GM12878 (cell line): Measurements from ENCODE around the gene NSG2. TPM values are rescaled to one million over a fixed set of nuclear protein-coding genes. Genes with fewer than 3 reads are reported as not detected.

Experiments
- ATAC-seq: fragments of 200-7000 bp; cut with Tn5 transposase; 3 replicates; pipeline ENCODE4 v1.9.1; 2020; ENCODE audit warnings: mild to moderate bottlenecking, moderate library complexity
- BruUV-seq: library from RNA; stranded (reverse); fragments of 400-500 nt; replicated peaks from 2 replicates; lab custom pipeline; 2021; lab: Mats Ljungman, UMichigan
- CTCF ChIA-PET: fragments of 300-600 bp; sonication (Branson Sonifier 250); formaldehyde crosslinking; extraction: SDS; loops from one replicate; lab custom pipeline; 2021; ENCODE audit warnings: inconsistent platforms; lab: Yijun Ruan, JAX
- POLR2A ChIA-PET: fragments of 350-600 bp; formaldehyde crosslinking; extraction: SDS; loops from one replicate; lab custom pipeline; 2021; ENCODE audit warnings: inconsistent platforms; lab: Charles Lee
- RAD21 ChIA-PET: fragments of 300-600 bp; sonication (Branson Sonifier 250); formaldehyde crosslinking; loops from one replicate; lab custom pipeline; 2023; ENCODE audit warnings: antibody characterized with exemption; ENCODE audit not compliant: unreplicated experiment; lab: Charles Lee
- SMC1A ChIA-PET: fragments of 300-600 bp; sonication (Branson Sonifier 250); formaldehyde crosslinking; loops from one replicate; lab custom pipeline; 2023; ENCODE audit not compliant: unreplicated experiment, uncharacterized antibody; lab: Charles Lee
- DNase-seq: peaks from one replicate; pipeline ENCODE4 v3.0.0-alpha.2; 2011; ENCODE audit warnings: low read depth, low spot score
- FAIRE-seq: peaks from 3 replicates; lab custom pipeline; 2011; peaks lifted over from hg19 to GRCh38; lab: Jason Lieb, UNC
- H2AFZ ChIP-seq: 2 replicates; pipeline ENCODE4 v1.6.0; 2011; ENCODE audit warnings: low read depth, low read length, control low read depth; ENCODE audit not compliant: control insufficient read depth
- H3K27ac ChIP-seq: 2 replicates; pipeline ENCODE4 v1.5.1; 2011; ENCODE audit warnings: control low read depth; ENCODE audit not compliant: control insufficient read depth, insufficient read depth
- H3K27me3 ChIP-seq, 2 experiments: replicated peaks in 1 of 2; 2 replicates each; pipeline versions ENCODE4 v1.6.0 to v1.6.1; 2011; ENCODE audit warnings: low read length in 1 of 2; ENCODE audit not compliant: control insufficient read depth in 2 of 2, insufficient read depth in 2 of 2
- H3K36me3 ChIP-seq, 2 experiments: 2 replicates each; pipeline ENCODE4 v1.5.1; 2011; ENCODE audit warnings: low read length in 1 of 2; ENCODE audit not compliant: control insufficient read depth in 2 of 2, insufficient read depth in 2 of 2
- H3K4me1 ChIP-seq: 2 replicates; pipeline ENCODE4 v1.6.1; 2011; ENCODE audit warnings: mild to moderate bottlenecking, low read length, moderate library complexity, mixed read lengths; ENCODE audit not compliant: control insufficient read depth, insufficient read depth
- H3K4me2 ChIP-seq: 2 replicates; pipeline ENCODE4 v1.6.0; 2011; ENCODE audit warnings: control low read depth; ENCODE audit not compliant: control insufficient read depth, insufficient read depth
- H3K4me3 ChIP-seq: fragments of 200-600 bp; sonication (generic); 2 replicates; pipeline ENCODE4 v1.5.1; 2016
- H3K79me2 ChIP-seq: 2 replicates; pipeline ENCODE4 v1.6.0; 2011; ENCODE audit warnings: low read length; ENCODE audit not compliant: control insufficient read depth, insufficient read depth
- H3K9ac ChIP-seq: 2 replicates; pipeline ENCODE4 v1.8.0; 2011; ENCODE audit warnings: low read length, control low read depth, mixed read lengths; ENCODE audit not compliant: control insufficient read depth, insufficient read depth
- H3K9me3 ChIP-seq: replicated peaks from 3 replicates; pipeline ENCODE4 v1.5.1; 2011; ENCODE audit warnings: mild to moderate bottlenecking, low read length; ENCODE audit not compliant: control insufficient read depth, insufficient read depth
- H4K20me1 ChIP-seq: 2 replicates; pipeline ENCODE4 v1.6.0; 2011; ENCODE audit not compliant: control insufficient read depth, insufficient read depth
- ASH2L ChIP-seq: fragments of 300-600, 200-600 bp; sonication (generic); IDR thresholded peaks from 2 replicates; pipeline ENCODE4 v1.6.1; 2017; ENCODE audit warnings: low read depth, mild to moderate bottlenecking, borderline replicate concordance
- BMI1 ChIP-seq: fragments of 450-650 bp; IDR thresholded peaks from 2 replicates; pipeline ENCODE4 v1.6.1; 2016; ENCODE audit warnings: mild to moderate bottlenecking, moderate library complexity, borderline replicate concordance
- CREM ChIP-seq: IDR thresholded peaks from 2 replicates; pipeline ENCODE4 v1.6.1; 2014; ENCODE audit warnings: antibody characterized with exemption, low read depth
- DPF2 ChIP-seq: fragments of 450-650 bp; IDR thresholded peaks from 2 replicates; pipeline ENCODE4 v1.6.1; 2017; ENCODE audit warnings: mild to moderate bottlenecking
- E2F4 ChIP-seq: IDR thresholded peaks from 2 replicates; pipeline ENCODE4 v1.6.1; 2012; ENCODE audit warnings: low read depth, low read length, improper control_type of control experiment
- FOXK2 ChIP-seq: fragments of 450-650 bp; IDR thresholded peaks from 2 replicates; pipeline ENCODE4 v1.6.1; 2017; ENCODE audit warnings: mild to moderate bottlenecking, moderate library complexity
- IRF3 ChIP-seq: fragments of 450-650 bp; IDR thresholded peaks from 2 replicates; pipeline ENCODE4 v1.6.1; 2014; ENCODE audit warnings: mild to moderate bottlenecking
- IRF5 ChIP-seq: fragments of 450-650 bp; IDR thresholded peaks from 2 replicates; pipeline ENCODE4 v1.6.1; 2017; ENCODE audit warnings: borderline replicate concordance
- JUNB ChIP-seq: IDR thresholded peaks from 2 replicates; pipeline ENCODE4 v1.6.1; 2016; ENCODE audit warnings: antibody characterized with exemption, mild to moderate bottlenecking
- NFYA ChIP-seq: IDR thresholded peaks from 2 replicates; pipeline ENCODE4 v1.6.1; 2011; ENCODE audit warnings: low read depth, mild to moderate bottlenecking, low read length, improper control_type of control experiment, borderline replicate concordance
- NKRF ChIP-seq: fragments of 450-650 bp; conservative IDR thresholded peaks from 2 replicates; pipeline ENCODE4 v1.6.1; 2017; ENCODE audit warnings: mild to moderate bottlenecking, moderate library complexity
- RCOR1 ChIP-seq: conservative IDR thresholded peaks from 2 replicates; pipeline ENCODE4 v1.6.1; 2012; ENCODE audit warnings: low read depth, low read length, improper control_type of control experiment
- SRF ChIP-seq, 2 experiments: IDR thresholded peaks; 2 replicates each; pipeline ENCODE4 v1.6.1; 2011; ENCODE audit warnings: low read depth in 2 of 2, low read length in 2 of 2, mild to moderate bottlenecking in 1 of 2, moderate library complexity in 1 of 2
- TCF7 ChIP-seq: IDR thresholded peaks from 2 replicates; pipeline ENCODE4 v1.6.1; 2014; ENCODE audit warnings: antibody characterized with exemption, borderline replicate concordance
- YY1 ChIP-seq: IDR thresholded peaks from 2 replicates; pipeline ENCODE4 v1.6.1; 2011; ENCODE audit warnings: low read depth, mild to moderate bottlenecking, low read length
- ZNF384 ChIP-seq: IDR thresholded peaks from 2 replicates; pipeline ENCODE4 v1.6.1; 2012; ENCODE audit warnings: low read depth, mild to moderate bottlenecking, low read length, improper control_type of control experiment, borderline replicate concordance
- WGBS: methylation state at CpG from one replicate; pipeline ENCODE4 v1.1.6; 2016; ENCODE audit warnings: low lambda C conversion rate; ENCODE audit not compliant: insufficient replicate concordance, insufficient coverage; ENCODE audit errors: missing lambda C conversion rate; 5-methylcytosine and 5-hydroxymethylcytosine counted together
- in situ Hi-C: fragments of 300-500 bp; cut with MboI; formaldehyde crosslinking; loops from 9 replicates; pipeline ENCODE4 v1.14.3; 2018; ENCODE audit warnings: mixed read lengths
- intact Hi-C: fragments of 100-400 bp; cut with micrococcal nuclease; formaldehyde crosslinking; loops from one replicate; pipeline ENCODE4 v1.14.2; 2022; ENCODE audit not compliant: unreplicated experiment
- polyA plus RNA-seq, 11 experiments: library from polyadenylated mRNA; depleted of rRNA in 4 of 11; unstranded in 6 of 11; stranded (reverse) in 5 of 11; fragments of >200 nt; fragmentation: Nextera tagmentation in 4 of 11; fragmentation: Illumina TruSeq in 1 of 11; extraction: Ambion mirVana in 4 of 11; extraction: Trizol in 1 of 11; gene quantifications; 1 replicate in 1 of 11; 2 replicates in 10 of 11; pipeline versions ENCODE4 v1.2.1 to v1.2.3, GENCODE V29; 2011 to 2016; ENCODE audit warnings: inconsistent platforms in 2 of 11, missing spikeins in 2 of 11, low read depth in 1 of 11
- total RNA-seq, 4 experiments: library from RNA; depleted of rRNA in 3 of 4; stranded (reverse); fragments of >200 nt in 3 of 4; fragmentation: Illumina TruSeq in 1 of 4; extraction: Trizol in 1 of 4; gene quantifications; 2 replicates each; pipeline versions ENCODE4 v1.2.1 to v1.2.3, GENCODE V29; 2013 to 2021

The NSG2 gene
- total and polyA plus RNA-seq, 10 of the 15 experiments (the other 5 are each of a cell fraction or from before 2014, with no cell fraction given), result 0.04 to 0.14 TPM; not detected in 8

- no peak for TF ChIP-seq E2F4
- no peak for TF ChIP-seq CREM
- TF ChIP-seq IRF5, result no peak
- TF ChIP-seq BMI1, result no peak
Measured at GRCh38 chr5:174155281-174155680, 109.8 kb downstream of the NSG2 start (continued).

GRCh38 chr5:174155706-174156105 lies 110.2 kb downstream of the NSG2 start:
- H3K27ac ChIP-seq, result no peak overlapping the region
- CTCF ChIA-PET, result no interaction called here
- H3K4me3 ChIP-seq, result no peak overlapping the region
- ATAC-seq (no peak), DNase-seq (no peak)
- H3K9me3 ChIP-seq, result peaks cover 2% of the 10 kb centered on the region; the same call in 2 of the 3 replicates
- H2AFZ ChIP-seq, result no peak overlapping the region
- no peaks in the 10 kb centered on the region for H3K36me3 ChIP-seq
- in situ Hi-C loops, result no loop called here
- H3K79me2 ChIP-seq, result no peaks in the 10 kb centered on the region
- no peak overlapping the region for H3K9ac ChIP-seq
- POLR2A ChIA-PET, result no interaction called here
- no peaks in the 10 kb centered on the region for H3K4me1 ChIP-seq
- no peaks in the 10 kb centered on the region; a peak in 2 of 4 replicates for H3K27me3 ChIP-seq
- no TSS peak for BruUV-seq
- TF ChIP-seq JUNB (no peak), FOXK2 (no peak), IRF3 (no peak), SRF (IDR thresholded peaks at IDR 0.05; ENCODE audit: low read depth in 2 of 2, low read length in 2 of 2) (no peak), YY1 (no peak), RCOR1 (no peak), NFYA (no peak), DPF2 (no peak), ASH2L (no peak), TCF7 (no peak), NKRF (no peak), ZNF384 (no peak)
- TF ChIP-seq, all 136 proteins: peak for 0
- intact Hi-C loops, result no loop called here
- ChIA-PET RAD21 (no interaction called here), SMC1A (no interaction called here)
- WGBS, result 16% methylated on average over 3 of the region's 3 CpGs
- no peak overlapping the region for H3K4me2 ChIP-seq
- FAIRE-seq, result no peak
- no peaks in the 10 kb centered on the region for H4K20me1 ChIP-seq
